GM21825 (cell line): ENCODE results near the gene SETBP1.
"Not testable (repeated sequence)": the region's sequence is repeated elsewhere in the genome, so short reads cannot be mapped to it uniquely, and the experiment has no call there.

Experiments used
- ATAC-seq: cut with Tn5 transposase; IDR thresholded peaks from one replicate; pipeline ENCODE4 v1.9.1; 2021; ENCODE audit warnings: mild to moderate bottlenecking, moderate library complexity; ENCODE audit not compliant: unreplicated experiment

The SETBP1 gene

GRCh38 chr18:44786688-44787087 lies 106.0 kb downstream of the SETBP1 start:
- peak; percentile 83 for ATAC-seq

- no peak for ATAC-seq
These were observed 107.6 kb downstream of the SETBP1 start for GRCh38 chr18:44788334-44788733.

DNA sequence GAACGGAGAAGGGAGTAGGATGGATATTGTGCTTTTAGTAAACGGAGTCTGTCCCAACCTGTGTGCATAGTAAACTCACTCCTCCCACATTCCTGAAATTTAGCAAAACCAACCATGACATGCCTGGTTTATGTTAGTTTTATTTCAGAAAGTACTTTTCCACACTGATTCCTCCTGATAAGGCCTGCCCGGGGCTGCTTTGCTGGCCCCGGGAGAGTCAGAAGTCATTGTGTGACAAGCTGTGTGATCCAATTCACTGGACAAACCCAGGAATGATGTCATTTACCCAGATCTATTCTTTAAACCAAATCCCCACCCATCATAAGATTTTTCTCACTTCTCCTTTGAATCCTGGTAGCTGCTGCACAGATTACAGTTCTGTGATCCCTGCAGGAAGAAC lies 109.0 kb downstream of the SETBP1 start:
- no peak for ATAC-seq

GRCh38 chr18:44790860-44791259 lies 110.2 kb downstream of the SETBP1 start:
- no peak for ATAC-seq

GRCh38 chr18:44791520-44791919 lies 110.8 kb downstream of the SETBP1 start:
- no peak for ATAC-seq

- no peak for ATAC-seq
These were observed 111.9 kb downstream of the SETBP1 start for GRCh38 chr18:44792456-44793061.

DNA sequence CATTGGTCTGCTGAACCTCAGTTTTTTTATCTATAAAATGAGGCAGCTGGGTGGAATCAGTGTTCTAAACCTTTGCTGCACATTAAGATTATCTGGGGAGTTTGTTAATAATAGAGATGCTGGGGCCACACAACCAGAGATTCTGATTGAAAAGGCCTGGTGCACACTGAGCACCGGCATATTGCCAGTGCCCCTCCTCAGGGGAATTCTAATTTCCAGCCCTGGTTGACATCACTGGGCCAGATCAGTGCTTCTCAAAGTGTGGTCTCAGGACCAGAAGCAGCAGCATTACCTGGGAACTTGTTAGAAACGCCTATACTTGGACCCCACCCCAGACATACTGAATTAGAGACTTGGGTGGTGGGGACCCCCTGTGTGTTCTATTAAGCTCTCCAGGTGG lies 112.5 kb downstream of the SETBP1 start:
- no peak for ATAC-seq

- no peak for ATAC-seq
These were observed 113.0 kb downstream of the SETBP1 start for GRCh38 chr18:44793685-44794084.

GRCh38 chr18:44795241-44795640 lies 114.6 kb downstream of the SETBP1 start:
- ATAC-seq = no peak

DNA sequence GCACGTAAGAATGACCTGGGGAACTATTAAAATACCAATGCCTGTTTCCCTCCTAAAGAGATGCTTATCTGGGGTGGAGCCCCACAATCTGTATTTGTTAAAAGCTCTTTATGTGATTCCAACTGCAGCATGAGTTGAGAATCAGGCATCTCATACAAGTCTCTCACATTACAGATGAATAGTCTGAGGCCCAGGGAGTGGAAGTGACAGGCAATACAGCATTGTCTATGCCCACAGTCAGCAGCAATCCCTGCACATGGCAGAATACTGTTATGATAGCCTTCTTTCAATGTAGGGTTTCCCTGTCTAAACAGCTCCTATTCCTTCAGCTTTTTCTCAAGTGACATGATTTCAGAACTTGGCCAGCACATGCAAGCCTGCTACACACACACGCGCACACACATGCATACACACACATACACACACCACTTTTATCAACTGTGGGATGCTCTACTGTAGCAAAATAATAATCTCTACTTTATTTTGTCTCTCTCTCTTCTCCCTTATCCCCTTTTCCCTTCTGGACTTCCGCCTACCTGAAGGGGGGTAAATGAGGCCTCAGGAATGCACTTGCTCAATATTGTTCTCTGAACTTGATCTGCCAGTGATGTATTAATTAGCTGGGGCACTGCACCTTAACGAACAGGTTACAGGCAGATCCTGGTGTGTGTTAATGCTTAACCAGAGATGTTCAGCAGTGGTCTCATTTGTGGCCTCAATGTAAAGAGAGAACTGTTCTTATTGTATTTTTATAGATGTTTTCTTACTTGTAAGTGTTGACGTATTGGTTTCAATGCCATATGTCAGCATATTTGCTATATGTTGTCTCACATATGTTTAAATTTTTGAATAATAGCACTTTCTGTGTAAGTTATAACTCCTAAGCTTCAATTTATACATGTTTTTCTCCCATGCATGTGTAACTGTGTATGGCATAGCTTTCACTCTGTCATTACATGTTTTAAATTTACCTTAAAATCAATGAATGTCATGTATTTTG lies 116.0 kb downstream of the SETBP1 start:
- ATAC-seq = no peak

DNA sequence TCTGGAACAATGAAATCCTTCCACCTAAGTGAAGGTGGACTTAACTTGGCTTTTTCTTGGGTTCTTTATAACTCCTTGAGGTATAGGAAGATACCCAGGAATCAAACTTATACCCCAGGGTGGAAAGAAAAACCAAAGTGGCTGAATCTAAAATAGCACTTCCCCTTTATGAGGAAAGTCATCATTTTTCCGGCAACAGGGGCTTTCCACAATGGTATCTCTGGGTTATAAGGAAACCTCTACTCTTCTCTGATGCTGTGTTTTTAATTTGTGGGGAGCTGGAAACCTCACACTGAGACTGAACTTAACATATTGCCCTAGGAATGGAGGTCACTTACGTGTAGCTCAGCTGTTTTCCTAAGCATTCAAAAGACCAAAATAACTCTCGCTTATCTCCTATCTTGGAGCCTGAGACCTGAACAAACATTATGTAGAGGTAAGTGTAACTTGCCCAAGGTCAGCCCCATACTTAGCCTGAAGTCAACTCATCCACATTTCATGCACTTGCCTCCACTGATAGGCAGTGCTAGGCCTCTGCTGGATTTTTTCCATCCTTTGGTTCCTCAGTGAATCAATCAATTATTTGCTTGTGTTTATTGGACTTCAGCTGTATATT lies 117.9 kb downstream of the SETBP1 start:
- no peak for ATAC-seq

- peak; percentile 31 for ATAC-seq
These were observed 118.8 kb downstream of the SETBP1 start for GRCh38 chr18:44799382-44799906.

DNA sequence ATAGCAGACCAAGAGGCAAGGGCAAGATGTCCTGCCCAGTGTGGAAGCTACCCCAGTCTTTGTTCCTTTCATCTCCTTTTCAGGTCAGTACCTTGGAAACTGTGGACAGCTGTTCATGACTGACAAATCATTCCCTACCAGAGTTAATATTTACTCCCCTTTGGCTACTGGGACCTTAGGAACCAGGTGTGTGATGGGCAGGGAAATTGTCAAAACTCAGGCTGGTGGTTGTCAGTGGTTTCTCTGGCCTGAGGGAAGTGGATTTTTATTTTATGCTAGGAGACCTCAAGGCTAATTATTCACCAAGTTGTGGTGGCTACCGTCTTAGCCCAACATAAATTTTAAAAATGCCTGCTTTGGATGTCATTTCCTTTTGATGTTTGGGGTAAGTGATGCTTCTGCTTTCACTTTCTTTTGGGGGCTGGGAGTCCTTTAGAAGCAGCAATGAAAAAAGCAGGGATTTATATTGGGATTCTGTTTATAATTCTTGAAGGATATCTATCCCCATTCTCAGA lies 119.3 kb downstream of the SETBP1 start:
- peak; percentile 80 for ATAC-seq

DNA sequence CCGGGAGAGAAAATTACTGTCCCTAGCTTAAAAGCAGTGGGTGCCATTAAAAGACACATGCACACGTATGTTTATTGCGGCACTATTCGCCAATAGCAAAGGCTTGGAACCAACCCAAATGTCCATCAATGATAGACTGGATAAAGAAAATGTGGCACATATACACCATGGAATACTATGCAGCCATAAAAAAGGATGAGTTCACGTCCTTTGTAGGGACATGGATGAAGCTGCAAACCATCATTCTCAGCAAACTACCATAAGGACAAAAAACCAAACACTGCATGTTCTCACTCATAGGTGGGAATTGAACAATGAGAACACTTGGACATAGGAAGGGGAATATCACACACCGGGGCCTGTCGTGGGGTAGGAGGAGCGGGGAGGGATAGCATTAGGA lies 120.1 kb downstream of the SETBP1 start:
- ATAC-seq = not testable (repeated sequence)

DNA sequence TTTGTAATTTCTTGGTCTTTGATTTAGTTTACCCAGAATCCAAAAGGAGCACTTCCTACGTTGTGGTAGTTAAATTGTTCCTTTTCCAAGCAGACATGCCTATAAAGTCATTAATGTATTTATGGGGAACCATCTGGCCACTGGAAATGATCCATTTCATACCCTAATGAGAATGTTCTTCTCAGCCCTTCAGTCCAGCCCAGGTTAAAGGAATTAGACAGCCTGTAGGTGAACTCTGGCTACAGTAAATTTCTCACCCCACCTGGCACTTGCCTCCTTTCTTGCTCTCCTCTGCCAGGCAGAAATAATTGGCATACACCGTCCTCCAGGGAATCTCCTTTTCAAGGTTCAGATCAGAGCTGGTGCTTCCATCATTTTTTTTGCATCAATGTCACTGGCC lies 121.1 kb downstream of the SETBP1 start:
- ATAC-seq = no peak

- ATAC-seq = no peak
These were observed 121.8 kb downstream of the SETBP1 start for GRCh38 chr18:44802508-44802907.

DNA sequence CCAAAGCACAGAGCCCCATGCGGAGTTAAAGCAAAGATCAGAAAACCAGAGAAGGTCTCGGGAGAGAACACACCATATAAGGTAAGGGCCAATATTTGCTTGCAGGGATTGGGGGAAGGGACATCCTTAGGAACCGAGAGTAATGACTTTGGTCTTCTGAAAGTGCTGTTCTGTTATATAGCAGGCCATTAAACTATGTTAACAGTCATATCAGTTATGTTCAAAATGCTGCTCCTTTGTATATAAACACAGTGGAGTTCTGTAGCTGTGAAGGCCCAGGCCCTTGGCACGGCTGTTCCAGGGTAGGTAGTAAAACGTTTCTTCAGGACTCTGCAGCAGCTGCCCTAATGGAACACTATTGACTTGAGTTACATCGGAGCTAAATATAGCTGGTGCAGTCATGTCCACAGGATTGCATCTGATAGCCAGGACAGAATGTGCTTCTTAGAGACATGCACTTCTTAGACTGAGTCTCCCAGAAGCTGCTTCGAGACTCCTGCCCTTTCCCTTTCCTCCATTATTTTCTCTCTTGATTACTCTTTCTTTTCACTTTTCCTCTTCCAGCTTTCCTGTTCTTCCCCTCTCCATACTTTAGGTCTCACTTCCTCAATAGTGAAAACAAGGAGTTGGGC lies 122.4 kb downstream of the SETBP1 start:
- ATAC-seq = no peak

DNA sequence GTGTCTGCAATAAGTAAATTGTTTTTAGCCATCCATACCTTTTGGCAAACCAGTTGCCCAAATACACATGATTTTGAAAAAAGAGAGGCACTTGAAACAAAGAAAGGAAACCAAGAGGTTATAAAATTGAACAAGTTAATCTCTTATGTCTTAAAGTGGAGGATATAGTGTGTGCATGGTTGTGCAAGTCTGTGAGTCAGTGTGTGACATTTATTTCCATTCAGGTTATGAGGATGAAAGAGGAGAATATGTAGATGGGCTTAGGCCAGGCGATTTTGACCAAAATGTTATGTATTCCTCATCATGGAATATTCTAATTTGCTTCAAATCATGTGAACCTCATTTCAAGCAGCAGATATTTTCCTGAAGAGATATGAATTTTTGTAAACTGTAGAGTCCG lies 123.3 kb downstream of the SETBP1 start:
- ATAC-seq = no peak

GRCh38 chr18:44805176-44805575 lies 124.5 kb downstream of the SETBP1 start:
- ATAC-seq = no peak

GRCh38 chr18:44805643-44806042 lies 125.0 kb downstream of the SETBP1 start:
- ATAC-seq = no peak

GRCh38 chr18:44807766-44808165 lies 127.1 kb downstream of the SETBP1 start:
- ATAC-seq = no peak
